ENCODE data around the gene ECSCR. TPM values are rescaled to one million over a fixed set of nuclear protein-coding genes. Genes with fewer than 3 reads are reported as not detected.

ECSCR gene
- polyA plus RNA-seq, 1 donor, result 29.8 TPM

DNA sequence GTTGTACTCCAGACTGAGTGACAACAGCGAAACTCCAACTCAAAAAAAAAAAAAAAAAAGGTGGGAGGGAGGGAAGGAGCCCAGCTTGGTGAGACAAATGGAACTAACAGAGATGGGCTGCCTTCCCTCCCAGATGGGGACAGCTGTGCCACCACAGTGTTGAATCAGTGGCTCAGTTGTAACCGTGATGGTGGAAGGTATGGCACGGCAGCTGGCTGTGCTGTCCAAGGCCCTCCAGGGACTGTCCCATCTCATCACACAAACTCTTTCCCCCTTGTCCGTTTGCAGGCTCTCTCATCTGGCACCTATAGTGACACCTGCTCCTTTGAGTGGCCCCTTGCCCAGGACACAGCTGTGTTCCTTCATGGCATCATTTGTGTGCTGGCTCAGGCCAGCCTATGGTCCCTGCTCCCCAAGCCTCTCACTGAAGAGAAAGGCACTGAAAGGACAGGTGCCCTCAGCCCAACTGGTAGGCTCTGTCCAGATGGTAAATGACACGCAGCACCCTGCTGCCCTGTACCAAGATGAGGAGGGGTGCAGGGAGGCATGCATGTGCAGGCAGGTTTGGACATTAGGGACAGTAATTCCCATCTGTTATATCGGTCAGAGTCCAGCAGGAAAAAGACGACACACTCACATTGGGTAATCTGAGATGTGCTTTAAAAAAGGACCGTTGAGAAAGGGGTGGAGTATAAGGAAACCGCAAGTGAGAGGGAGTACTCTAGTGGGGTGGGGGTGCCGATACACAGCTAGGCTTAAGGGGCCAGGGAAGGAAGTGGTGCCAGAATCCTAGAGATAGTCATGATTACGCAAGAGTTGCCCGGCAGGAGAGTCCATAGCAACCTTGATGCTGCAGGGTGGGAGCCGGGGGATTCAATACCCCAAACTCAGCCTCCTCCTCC, 12.6 kb upstream of the ECSCR start:
- DNase-seq (ENCODE audit: low read depth), result no peak

DNA sequence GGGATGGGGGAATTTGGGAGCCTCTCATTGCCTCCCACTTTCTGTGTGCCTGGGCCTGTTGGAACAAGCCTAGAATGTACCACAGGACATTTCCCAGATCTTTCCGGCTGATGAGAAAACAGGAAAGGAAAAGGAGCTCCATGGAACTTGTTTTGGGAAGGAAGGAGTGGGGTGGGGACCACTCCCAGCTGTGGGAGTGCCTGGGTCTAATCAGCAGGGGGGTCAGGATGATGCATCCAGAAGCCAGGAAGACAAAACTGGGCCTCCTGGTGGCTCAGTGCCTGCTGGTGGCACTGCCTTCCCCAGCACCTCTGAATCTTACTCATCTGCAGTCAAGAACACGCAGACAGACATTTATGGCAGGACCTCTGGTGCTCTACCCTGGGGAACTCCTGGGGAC, 11.0 kb upstream of the ECSCR start:
- no peak for DNase-seq (ENCODE audit: low read depth)

DNA sequence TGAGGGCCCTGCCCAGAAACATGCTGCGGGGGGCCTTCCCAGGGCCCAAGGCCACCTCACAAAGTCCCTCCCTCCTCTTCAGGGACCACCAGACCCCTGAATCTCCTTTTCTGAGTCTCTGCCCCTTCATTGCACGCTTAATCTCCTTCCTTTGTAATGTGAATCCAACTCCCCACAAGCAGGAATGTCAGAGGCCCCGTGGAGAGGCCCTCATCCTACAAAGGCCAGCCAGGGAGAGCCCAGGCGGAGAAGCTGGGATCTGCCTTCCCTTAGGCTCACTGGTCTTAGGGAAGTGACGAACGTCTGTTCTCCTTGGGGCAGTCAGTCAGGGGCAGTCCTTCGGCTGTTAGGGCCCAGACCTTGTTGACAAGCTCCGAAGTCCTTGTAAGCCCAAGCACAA, 10.6 kb upstream of the ECSCR start:
- DNase-seq (ENCODE audit: low read depth), result no peak

DNA sequence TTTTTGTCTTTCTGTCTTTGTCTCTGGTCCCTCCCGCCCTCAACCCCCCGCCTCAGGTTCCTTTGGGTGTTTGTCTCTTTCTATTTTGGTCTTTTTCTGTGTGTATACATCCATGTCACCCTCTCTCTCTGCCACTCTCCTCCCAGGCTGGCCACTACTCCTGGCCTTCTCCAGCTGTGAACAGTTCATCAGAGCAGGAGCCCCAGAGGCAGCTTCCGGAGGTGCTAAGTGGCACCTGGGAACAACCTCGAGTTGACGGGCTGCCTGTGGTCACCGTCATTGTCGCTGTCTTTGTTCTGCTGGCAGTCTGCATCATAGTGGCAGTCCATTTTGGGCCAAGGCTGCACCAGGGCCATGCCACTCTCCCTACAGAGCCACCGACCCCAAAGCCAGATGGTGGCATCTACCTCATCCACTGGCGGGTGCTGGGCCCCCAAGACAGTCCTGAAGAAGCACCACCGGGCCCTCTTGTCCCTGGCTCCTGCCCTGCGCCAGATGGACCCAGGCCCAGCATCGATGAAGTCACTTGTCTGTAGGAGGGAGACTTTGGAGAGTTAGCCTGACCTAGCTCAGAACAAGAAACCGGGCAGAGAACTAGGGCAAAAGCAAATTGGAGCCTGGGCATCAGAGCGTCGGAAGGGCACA, 10.0 kb upstream of the ECSCR start:
- no peak for DNase-seq (ENCODE audit: low read depth)

DNA sequence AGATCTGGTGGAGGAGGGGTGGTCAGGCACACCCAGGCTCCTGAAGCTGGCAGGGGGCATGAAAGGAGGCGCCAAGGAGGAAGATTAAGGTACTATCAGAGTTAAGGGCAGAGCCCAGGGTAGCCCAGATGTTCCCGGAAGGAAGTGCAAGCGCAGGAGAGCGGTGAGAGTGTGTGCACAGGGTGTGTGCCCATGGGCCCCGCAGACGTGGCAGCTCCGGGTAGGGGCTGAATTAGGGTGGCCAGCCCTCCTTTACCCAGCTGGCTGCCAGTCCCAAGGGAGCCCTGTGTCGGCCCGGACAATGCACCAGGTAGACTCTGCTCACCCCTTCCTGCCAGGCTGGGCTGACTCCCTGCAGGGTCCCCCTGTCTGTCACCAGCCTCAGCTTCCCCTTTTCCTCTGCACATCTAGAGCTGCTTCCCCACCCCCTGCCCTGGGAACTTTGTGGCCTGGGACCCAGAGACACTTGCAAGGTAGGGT, 8.3 kb upstream of the ECSCR start, which contains the start of gene SMIM33:
TSS of gene SMIM33 (plus strand) at position 184 of the 480 bp plus-strand sequence. CDS start at position 302, 118 bp downstream.
- no peak for DNase-seq (ENCODE audit: low read depth)

DNA sequence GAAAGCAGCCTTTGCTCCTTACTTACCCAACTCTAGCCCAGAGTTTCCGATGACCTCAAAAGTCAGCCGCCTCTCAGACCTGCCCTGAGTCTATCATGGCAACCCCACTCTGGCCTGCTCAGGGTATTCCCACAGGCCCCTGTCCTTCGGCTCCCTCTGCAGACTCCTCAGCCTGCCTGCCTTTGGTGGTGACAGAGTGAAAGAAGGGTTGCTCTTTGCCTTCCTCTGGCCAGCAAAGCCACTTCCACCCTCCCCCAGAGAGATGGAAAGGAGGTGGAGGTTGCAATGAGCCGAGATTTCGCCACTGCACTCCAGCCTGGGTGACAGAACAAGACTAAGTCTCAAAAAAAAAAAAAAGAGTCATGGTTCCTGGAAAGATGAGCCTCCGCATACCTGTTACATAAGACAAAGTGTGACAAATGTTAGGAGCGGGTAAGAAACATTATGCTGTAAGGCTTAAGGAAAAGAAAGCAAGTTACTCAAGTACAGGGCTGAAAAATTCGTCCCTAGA, 5.9 kb upstream of the ECSCR start:
- DNase-seq (ENCODE audit: low read depth), result no peak

DNA sequence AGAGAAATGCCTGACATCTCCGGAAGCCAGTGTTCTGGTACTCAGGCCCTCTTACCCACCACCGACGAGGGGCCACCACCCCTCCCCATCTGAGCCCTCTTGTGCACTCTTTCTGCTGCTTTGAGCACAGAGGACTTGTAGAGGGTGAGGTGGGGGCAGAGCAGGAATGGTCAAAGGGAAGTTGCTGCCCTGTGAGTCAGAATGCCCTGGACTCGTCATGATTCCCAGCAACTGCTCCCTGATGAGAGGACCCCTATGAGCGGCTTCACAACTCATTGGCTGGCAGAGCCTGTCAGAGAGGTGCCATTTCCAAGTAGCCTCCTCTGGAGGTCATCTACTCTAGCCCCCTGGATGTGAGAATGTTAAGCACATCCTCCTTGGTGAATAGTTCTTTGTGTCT, 845 bp downstream of the ECSCR start:
- DNase-seq (ENCODE audit: low read depth), result no peak

DNA sequence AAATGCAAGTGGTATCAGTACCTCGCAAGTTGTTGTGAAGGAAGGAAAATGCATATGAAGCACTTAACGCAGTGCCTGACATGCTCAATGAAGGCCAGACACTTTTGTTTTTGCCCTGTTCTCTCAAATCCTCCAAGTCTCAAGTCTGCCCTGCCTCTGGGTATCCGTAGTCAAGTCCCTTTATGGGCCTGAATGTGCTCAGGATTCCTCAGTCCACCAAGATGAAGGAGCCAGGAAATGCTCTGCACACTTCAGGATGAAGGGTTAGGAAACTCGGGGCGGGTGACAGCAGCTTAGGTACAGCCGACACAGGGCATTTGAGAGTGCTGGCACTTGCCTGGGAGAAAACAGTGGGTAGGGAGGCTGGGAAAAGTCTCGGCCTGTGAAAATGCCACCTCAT, 1.4 kb downstream of the ECSCR start:
- no peak for DNase-seq (ENCODE audit: low read depth)

DNA sequence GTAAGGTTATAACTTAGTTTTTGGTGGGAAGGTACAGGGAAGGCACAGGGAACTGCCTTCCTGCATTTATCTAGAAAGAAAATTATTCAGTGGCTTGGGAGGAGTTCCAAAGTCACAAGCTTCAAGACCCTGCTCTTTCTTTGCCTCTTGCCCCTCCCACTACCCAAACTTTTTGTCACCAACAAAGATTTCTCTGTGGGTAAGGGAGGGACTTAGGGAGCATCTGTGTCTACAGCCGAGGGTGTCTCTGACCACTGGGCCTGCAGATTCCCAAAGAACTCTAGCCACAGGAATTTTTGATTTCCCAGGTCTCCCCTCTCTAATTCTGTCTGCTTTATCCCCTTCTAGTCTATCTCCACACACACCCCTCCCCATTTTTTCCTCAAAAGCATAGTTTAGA, 2.1 kb downstream of the ECSCR start:
- DNase-seq (ENCODE audit: low read depth), result no peak

DNA sequence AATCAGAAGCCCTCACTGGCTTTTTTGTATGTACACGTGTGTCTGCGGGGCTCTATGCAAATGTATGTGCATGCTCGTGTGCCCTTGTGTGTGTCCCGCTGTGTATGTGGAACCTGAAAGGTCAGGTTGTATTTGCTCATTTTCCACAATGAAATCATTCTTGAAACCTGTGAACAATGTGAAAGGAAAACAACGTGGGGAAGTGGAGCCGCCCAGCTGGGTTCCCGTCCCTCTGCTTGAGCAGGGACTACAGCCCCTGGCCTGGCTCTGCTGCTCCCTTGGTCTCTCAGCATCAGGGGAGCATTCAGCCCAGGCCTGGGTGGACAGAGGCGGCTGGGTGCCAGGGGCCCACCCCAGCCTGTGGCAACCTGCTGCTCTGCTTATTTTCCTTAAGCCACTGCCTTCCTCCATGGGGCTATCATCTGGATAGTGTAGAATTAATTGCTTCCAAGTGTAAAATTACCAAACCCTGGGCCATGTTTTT, 3.0 kb downstream of the ECSCR start:
- DNase-seq (ENCODE audit: low read depth), result no peak

DNA sequence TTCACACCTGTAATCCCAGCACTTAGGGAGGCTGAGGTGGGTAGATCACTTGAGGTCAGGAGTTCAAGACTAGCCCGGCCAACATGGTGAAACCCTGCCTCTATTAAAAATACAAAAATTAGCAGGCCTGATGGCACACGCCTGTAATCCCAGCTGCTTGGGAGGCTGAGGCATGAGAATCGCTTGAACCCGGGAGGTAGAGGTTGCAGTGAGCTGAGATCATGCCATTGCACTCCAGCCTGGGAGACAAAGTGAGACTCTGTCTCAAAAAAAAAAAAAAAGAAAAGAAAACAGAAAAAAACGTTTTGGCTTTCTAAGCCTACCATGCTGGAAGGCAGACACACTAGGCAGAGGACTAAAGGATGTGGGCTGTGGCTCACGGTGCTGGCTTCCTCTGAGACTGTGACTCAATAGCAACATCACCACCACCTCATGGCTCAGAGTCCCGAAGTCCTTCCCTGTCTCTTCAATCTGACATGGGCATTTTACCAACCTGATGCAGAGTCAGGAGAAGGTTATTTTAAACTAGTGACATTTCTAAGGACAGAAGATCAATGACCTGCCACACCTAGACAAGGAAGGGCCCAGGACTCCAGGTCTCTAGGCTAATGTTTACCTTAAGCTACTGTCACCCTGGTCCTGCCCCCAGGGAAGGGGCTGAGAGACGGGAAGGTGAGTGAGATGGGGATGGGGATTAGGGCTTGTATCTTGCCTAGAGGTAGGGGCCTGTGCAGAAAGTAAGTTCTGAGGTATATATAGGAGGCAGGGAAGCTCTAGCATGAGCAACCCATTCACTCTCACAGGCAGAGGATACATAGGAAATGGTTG, 3.7 kb downstream of the ECSCR start:
- no peak for DNase-seq (ENCODE audit: low read depth)

DNA sequence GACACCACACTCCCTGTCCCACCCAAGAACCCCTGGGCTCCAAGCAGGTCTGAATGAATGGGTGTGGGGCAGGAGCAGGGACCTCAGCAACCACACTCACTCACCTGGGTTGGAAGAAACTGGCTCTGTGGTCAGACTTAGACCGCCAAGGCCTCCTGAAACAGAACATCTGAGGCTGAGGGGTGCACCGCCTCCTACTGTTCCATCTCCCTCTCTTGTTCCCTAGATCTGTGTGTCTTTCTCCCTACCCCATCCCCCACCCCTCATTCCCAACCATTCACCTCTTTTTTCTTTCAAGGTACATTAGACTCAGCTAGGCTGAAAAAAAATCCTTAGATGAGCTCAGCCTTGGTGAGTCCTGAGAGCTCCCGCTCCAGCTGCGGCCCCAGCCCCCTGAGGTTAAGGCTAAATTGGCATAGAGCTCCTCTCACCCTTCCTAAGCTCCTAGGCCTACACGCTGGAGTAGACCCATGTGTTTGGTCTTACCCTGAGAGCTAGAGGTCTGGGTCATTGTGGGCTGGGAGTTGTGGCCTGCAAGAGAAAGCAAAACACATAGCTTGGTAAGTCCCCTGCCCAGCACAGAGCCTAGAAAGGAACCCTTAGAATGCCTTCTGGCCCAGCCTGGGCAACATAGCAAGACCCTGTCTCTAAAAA, 4.8 kb downstream of the ECSCR start:
- no peak for DNase-seq (ENCODE audit: low read depth)

DNA sequence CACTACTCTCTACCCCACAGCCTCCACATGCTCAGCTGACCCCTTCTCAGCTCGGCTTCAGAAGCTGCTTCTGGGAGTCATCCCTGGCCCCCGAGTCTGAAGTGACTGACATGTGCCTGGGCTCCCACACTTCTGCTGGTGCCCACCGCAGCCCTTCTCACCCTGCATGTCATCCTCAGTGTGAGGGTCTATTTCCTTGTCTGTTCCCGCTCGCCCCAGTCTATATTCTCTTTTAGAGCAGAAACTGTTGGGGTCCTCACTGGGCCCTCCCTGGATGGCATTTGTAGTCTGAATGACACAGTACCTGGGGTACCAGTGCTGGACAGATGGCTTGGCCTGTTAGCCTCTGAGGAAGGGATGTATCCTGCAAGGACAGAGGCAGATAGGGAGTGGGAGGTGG, 5.3 kb downstream of the ECSCR start:
- no peak for DNase-seq (ENCODE audit: low read depth)

DNA sequence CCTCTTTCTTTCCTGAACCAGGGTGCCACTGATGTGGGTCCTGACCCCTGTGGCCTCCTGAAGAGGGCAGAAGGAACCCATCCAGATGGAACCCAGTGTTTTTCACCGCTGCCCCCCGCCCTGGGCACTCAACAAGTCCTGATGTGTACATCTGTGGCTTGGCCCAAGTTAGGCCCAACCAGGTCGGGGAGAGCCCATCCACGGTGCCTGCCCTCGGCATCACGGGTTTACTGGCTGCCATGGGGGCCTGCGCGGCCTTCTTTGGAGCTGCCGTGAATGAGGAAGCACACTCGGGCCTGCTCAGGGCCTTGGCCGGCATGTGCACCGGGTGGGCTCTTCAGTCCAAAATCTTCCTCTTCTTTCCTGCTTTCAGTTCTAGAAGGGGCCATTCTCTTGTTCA, 5.8 kb downstream of the ECSCR start:
- no peak for DNase-seq (ENCODE audit: low read depth)

DNA sequence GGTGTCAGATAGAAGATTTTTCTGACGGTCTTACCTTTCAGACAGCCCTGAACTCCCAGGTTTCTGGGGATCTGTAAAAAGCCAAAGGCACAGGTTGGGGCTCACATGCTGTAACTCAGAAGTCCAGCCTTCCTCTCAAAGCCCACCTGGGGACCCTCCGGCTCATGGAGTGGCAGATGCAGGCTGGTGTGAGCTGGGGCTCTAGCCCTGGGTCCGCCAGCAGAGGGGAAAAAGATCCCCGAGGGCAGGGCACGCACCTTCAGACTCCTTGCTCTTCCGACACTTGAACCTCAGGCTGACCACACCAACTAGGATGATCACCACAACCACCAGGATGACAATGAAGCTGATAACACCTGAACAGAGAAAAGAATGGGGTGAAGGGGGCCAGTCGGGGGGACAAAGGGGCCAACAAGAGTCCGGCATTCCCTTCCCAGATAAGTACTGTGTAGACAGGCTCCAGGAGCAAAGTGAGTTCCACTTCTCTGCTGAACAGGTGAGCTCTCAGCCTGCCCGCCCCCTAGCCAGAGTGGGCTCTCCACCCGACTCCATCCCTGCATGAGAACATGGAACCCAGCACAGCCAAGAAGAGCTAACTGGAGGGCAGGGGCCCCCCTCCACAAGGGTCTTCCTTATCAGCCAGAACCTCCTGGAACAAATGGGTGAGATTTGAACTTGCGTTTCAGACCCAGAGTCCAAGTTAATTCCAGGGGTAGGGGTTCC, 7.8 kb downstream of the ECSCR start:
- DNase-seq (ENCODE audit: low read depth), result no peak

DNA sequence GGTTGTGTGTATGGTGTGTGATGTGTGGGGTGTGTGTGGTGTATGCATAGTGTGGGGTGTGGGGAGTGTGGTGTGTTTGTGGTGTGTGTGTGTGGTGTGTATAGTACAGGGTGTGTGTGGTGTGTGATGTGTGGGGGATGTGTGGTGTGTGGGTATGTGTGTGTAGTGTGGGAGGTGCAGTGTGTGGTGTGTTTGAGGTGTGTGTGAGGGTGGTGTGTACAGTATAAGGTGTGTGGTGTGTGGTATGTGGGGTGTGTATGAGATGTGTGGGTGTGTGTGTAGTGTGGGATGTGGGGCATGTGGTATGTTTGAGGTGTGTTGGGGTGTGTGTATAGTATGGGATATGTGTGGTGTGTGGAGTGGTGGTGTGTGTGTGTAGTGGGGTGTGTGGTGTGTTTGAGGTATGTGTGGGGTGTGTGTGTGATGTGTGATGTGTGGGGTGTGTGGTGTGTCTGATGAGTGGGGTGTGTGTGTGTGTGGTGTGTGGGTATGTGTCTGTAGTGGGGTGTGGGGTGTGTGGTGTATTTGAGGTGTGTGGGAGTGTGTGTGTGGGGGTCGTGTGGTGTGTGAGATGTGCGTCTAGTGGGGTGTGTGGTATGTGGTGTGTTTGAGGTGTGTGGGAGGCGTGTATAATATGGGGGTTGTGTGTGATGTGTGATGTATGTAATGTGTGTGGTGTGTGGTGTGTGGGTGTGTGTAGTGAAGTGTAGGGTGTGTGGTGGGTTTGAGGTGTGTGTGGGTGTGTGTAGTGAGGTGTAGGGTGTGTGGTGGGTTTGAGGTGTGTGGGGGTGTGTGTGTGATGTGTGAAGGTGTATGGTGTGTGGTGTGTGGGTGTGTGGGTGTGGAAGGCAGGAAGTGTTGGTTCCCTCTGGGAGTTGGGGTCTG, 8.6 kb downstream of the ECSCR start:
- no peak for DNase-seq (ENCODE audit: low read depth)

DNA sequence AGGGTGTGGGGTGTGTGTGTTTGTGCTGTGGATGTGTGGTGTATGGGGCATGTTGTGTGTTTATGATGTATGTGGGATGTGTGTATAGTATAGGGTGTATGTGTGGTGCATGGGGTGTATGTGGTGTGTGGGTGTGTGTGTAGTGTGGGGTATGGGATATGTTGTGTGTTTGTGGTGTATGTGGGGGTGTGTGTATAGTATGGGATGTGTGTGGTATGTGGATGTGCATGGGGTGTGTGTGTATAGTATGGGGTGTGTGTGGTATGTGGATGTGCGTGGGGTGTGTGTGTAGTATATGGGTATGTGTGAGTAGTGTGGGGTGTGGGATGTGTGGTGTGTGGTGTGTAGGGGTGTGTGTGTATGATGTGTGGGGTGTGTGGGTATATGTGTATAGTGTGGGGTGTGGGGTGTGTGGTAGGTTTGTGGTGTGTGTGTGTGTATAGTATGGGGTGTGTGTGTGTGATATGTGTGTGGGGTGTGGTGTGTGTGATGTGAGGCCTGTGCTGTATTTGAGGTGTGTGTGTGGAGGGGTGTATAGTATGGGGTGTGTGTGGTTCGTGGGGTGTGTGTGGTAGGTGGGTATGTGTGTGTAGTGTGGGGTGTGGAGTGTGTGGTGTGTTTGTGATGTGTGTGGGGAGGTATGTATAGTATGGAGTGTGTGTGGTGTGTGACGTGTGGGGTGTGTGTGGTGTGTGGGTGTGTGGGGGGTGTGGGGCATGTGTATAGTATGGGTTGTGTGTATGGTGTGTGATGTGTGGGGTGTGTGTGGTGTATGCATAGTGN, 10.5 kb downstream of the ECSCR start:
- no peak for DNase-seq (ENCODE audit: low read depth)

DNA sequence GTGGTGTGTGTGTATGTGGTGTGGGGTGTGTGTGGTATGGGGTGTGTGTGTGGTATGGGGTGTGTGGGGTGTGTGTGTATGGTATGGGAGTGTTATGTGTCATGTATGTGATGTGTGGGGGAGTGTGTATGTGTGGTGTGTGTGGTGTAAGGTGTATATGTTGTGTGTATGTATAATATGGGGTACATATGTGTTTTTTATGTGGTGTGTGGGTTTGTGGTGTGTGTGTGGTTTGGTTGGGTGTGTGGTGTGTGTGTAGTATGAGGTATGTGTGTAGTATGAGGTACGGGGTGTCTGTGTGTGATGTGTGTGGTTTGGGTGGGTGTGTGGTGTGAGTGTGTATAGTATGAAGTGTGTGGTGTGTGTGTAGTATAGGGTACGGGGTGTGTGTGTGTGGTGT, 11.4 kb downstream of the ECSCR start:
- no peak for DNase-seq (ENCODE audit: low read depth)
